H9 (cell line): Measurements from ENCODE around the gene MDFIC. TPM values are rescaled to one million over a fixed set of nuclear protein-coding genes. Genes with fewer than 3 reads are reported as not detected.

Source experiments
- DNase-seq: peaks from one replicate; pipeline ENCODE4 v3.0.0-alpha.2; 2017
- H2AFZ ChIP-seq: one replicate; pipeline ENCODE4 v1.6.1; 2013; ENCODE audit warnings: mild to moderate bottlenecking, low read length, control low read depth, moderate library complexity
- H2AK5ac ChIP-seq: 2 replicates; pipeline ENCODE4 v1.6.1; 2013; ENCODE audit warnings: low read length, control low read depth, mixed read lengths; ENCODE audit not compliant: insufficient read length
- H2BK120ac ChIP-seq: one replicate; pipeline ENCODE4 v1.6.1; 2013; ENCODE audit warnings: low read depth, mild to moderate bottlenecking, low read length, control low read depth, inconsistent platforms; ENCODE audit not compliant: poor library complexity, severe bottlenecking
- H2BK12ac ChIP-seq: 2 replicates; pipeline ENCODE4 v1.6.1; 2013; ENCODE audit warnings: low read length, control low read depth, mixed read lengths, low read depth; ENCODE audit not compliant: insufficient read length
- H2BK15ac ChIP-seq: 2 replicates; pipeline ENCODE4 v1.6.1; 2013; ENCODE audit warnings: low read depth, low read length, control low read depth
- H2BK20ac ChIP-seq: one replicate; pipeline ENCODE4 v1.6.1; 2013; ENCODE audit warnings: low read depth, mild to moderate bottlenecking, low read length, control low read depth, inconsistent platforms; ENCODE audit not compliant: poor library complexity, severe bottlenecking
- H2BK5ac ChIP-seq: 2 replicates; pipeline ENCODE4 v1.6.1; 2013; ENCODE audit warnings: low read length, control low read depth, mixed read lengths; ENCODE audit not compliant: insufficient read length
- H3K14ac ChIP-seq: 2 replicates; pipeline ENCODE4 v1.6.1; 2013; ENCODE audit warnings: low read length, control low read depth; ENCODE audit not compliant: insufficient read depth
- H3K18ac ChIP-seq: 2 replicates; pipeline ENCODE4 v1.6.1; 2013; ENCODE audit warnings: low read depth, mild to moderate bottlenecking, mixed read lengths, low read length, control low read depth; ENCODE audit not compliant: insufficient read length
- H3K23ac ChIP-seq: 2 replicates; pipeline ENCODE4 v1.6.1; 2013; ENCODE audit warnings: low read length, control low read depth, mixed read lengths, low read depth; ENCODE audit not compliant: insufficient read length
- H3K23me2 ChIP-seq: 2 replicates; pipeline ENCODE4 v1.6.1; 2013; ENCODE audit warnings: low read depth, mild to moderate bottlenecking, mixed read lengths, low read length, control low read depth; ENCODE audit not compliant: insufficient read length, poor library complexity, severe bottlenecking
- H3K27ac ChIP-seq: 2 replicates; pipeline ENCODE4 v1.5.1; 2013; ENCODE audit warnings: low read length, control low read depth, mixed read lengths, low read depth; ENCODE audit not compliant: insufficient read length
- H3K27me3 ChIP-seq: 2 replicates; pipeline ENCODE4 v1.6.1; 2013; ENCODE audit warnings: low read length, control low read depth, inconsistent platforms; ENCODE audit not compliant: insufficient read depth
- H3K4ac ChIP-seq: 2 replicates; pipeline ENCODE4 v1.6.1; 2013; ENCODE audit warnings: low read depth, mild to moderate bottlenecking, control low read depth, inconsistent platforms, low read length, moderate library complexity
- H3K4me1 ChIP-seq: 2 replicates; pipeline ENCODE4 v1.6.1; 2013; ENCODE audit warnings: low read length, control low read depth, inconsistent platforms; ENCODE audit not compliant: insufficient read depth
- H3K4me2 ChIP-seq: 2 replicates; pipeline ENCODE4 v1.6.1; 2013; ENCODE audit warnings: low read length, control low read depth, mixed read lengths; ENCODE audit not compliant: insufficient read length, insufficient read depth
- H3K56ac ChIP-seq: 2 replicates; pipeline ENCODE4 v1.6.1; 2013; ENCODE audit warnings: low read depth, mild to moderate bottlenecking, mixed read lengths, low read length, control low read depth; ENCODE audit not compliant: insufficient read length
- H3K79me1 ChIP-seq: 2 replicates; pipeline ENCODE4 v1.6.1; 2013; ENCODE audit warnings: low read depth, mild to moderate bottlenecking, moderate library complexity, low read length, control low read depth, inconsistent platforms; ENCODE audit not compliant: insufficient read depth, poor library complexity, severe bottlenecking
- H3K79me2 ChIP-seq: 2 replicates; pipeline ENCODE4 v1.6.1; 2013; ENCODE audit warnings: low read length, control low read depth, inconsistent platforms; ENCODE audit not compliant: insufficient read depth
- H3K9ac ChIP-seq: 2 replicates; pipeline ENCODE4 v1.6.1; 2013; ENCODE audit warnings: low read length, control low read depth, mixed read lengths; ENCODE audit not compliant: insufficient read length; ENCODE audit errors: extremely low read depth
- H3K9me3 ChIP-seq: one replicate; pipeline ENCODE4 v1.6.1; 2013; ENCODE audit warnings: low read depth, low read length, inconsistent platforms; ENCODE audit not compliant: control insufficient read depth
- H3T11ph ChIP-seq: one replicate; pipeline ENCODE4 v1.6.1; 2013; ENCODE audit warnings: mild to moderate bottlenecking, low read length, control low read depth, inconsistent platforms
- H4K20me1 ChIP-seq: one replicate; pipeline ENCODE4 v1.6.1; 2013; ENCODE audit not compliant: control insufficient read depth, insufficient read length, insufficient read depth
- H4K5ac ChIP-seq: 2 replicates; pipeline ENCODE4 v1.6.1; 2013; ENCODE audit warnings: low read depth, mild to moderate bottlenecking, mixed read lengths, low read length, control low read depth; ENCODE audit not compliant: insufficient read length
- H4K8ac ChIP-seq: replicated peaks from 2 replicates; pipeline ENCODE4 v1.6.1; 2013; ENCODE audit warnings: low read length, control low read depth, mixed read lengths, low read depth; ENCODE audit not compliant: insufficient read length
- H4K91ac ChIP-seq: 2 replicates; pipeline ENCODE4 v1.6.1; 2013; ENCODE audit warnings: low read depth, mild to moderate bottlenecking, moderate library complexity, mixed read lengths, low read length, control low read depth; ENCODE audit not compliant: insufficient read length
- H3K27ac Mint-ChIP-seq, 3 experiments: 2 replicates in 2 of 3; 3 replicates in 1 of 3; pipeline ENCODE4 v1.8.0; 2020 to 2021; ENCODE audit warnings: mixed read lengths in 3 of 3, mild to moderate bottlenecking in 1 of 3, moderate library complexity in 1 of 3
- H3K27me3 Mint-ChIP-seq: 2 replicates; pipeline ENCODE4 v1.8.0; 2021; ENCODE audit warnings: low read depth, mild to moderate bottlenecking, moderate library complexity, mixed read lengths
- H3K36me3 Mint-ChIP-seq, 3 experiments: 2 replicates in 2 of 3; 3 replicates in 1 of 3; pipeline ENCODE4 v1.8.0; 2020 to 2021; ENCODE audit warnings: low read depth in 3 of 3, mixed read lengths in 3 of 3; ENCODE audit not compliant: insufficient read depth in 1 of 3
- H3K4me1 Mint-ChIP-seq, 2 experiments: 2 replicates each; pipeline ENCODE4 v1.8.0; 2020; ENCODE audit warnings: mixed read lengths in 2 of 2
- H3K4me3 Mint-ChIP-seq, 2 experiments: 2 replicates in 1 of 2; 3 replicates in 1 of 2; pipeline ENCODE4 v1.8.0; 2020 to 2021; ENCODE audit warnings: mild to moderate bottlenecking in 2 of 2, mixed read lengths in 2 of 2, moderate library complexity in 1 of 2
- H3K9me3 Mint-ChIP-seq, 2 experiments: 2 replicates in 1 of 2; 3 replicates in 1 of 2; pipeline ENCODE4 v1.8.0; 2020; ENCODE audit warnings: mild to moderate bottlenecking in 2 of 2, mixed read lengths in 2 of 2, moderate library complexity in 1 of 2
- WGBS: extraction: QIAGEN DNeasy Blood & Tissue Kit; methylation state at CpG from one replicate; pipeline ENCODE4 v1.1.7; 2013; ENCODE audit warnings: missing lambda C conversion rate, low lambda C conversion rate, mixed read lengths; ENCODE audit not compliant: insufficient read length; ENCODE audit errors: extremely low coverage; 5-methylcytosine and 5-hydroxymethylcytosine counted together
- total RNA-seq: library from RNA; stranded (reverse); gene quantifications from 2 replicates; pipeline ENCODE4 v1.2.1, GENCODE V29; 2021
- TF ChIP-seq, protein P1 (sequence below): fragments of 200-600 bp; sonication (generic); conservative IDR thresholded peaks from 3 replicates; pipeline ENCODE4 v1.8.0; 2021; ENCODE audit warnings: antibody characterized with exemption, mild to moderate bottlenecking

The MDFIC gene
- total RNA-seq, 1 experiment from 2014 or later: 2.0 TPM

DNA sequence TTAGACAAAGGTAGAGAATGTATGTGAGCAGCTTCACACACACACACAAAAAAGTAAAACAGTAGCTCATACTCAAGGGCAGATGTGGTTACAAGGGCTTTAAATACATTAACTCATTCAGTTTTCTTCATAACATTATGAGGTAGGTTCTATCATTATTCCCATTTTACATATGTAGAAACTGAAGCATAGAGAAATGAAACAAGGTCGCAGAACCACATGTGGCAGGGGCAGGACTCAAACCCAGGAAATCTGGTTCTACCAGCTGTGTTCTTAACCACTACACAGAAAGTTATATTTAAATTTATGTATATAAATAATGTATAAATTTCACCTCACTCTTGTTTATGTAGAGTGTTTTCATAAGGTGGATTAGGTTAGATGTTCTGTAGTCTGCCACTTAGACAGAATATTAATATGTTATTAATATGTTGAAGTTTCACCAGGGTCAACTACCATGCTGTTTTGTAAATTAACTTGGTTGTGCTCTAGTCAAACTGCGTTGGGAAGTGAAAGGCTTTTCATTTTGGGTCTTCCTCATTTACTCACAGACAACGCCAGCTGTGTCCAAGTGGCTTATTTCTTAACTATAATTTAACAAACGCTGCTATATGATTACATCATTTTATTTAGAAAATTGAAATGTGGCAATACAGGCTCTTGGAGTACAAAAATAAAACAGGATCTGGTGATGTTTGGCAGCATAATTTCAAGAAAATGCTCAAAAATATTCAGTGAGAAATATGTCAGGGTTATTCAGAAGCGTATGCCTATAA, 138.4 kb downstream of the MDFIC start:
- Histone ChIP-seq H2BK12ac (no peak overlapping the region), H3K23me2 (no peaks in the 10 kb centered on the region), H4K91ac (no peak overlapping the region), H3K9me3 (no peaks in the 10 kb centered on the region), H3K4ac (no peak overlapping the region), H3T11ph (no peak overlapping the region), H2AFZ (no peak overlapping the region), H4K20me1 (no peaks in the 10 kb centered on the region), H3K27ac (no peak overlapping the region), H3K79me2 (no peaks in the 10 kb centered on the region), H3K4me2 (no peak overlapping the region), H3K4me1 (no peaks in the 10 kb centered on the region), H2AK5ac (no peak overlapping the region), H3K56ac (no peak overlapping the region), H2BK20ac (no peak overlapping the region), H3K18ac (no peak overlapping the region), H3K23ac (no peak overlapping the region), H2BK120ac (no peak overlapping the region), H3K79me1 (no peaks in the 10 kb centered on the region), H3K9ac (no peak overlapping the region), H4K5ac (no peak overlapping the region), H3K27me3 (no peaks in the 10 kb centered on the region), H3K14ac (no peak overlapping the region), H4K8ac (no peak overlapping the region), H2BK5ac (no peak overlapping the region), H2BK15ac (no peak overlapping the region)
- Mint-ChIP-seq H3K27ac (no peak overlapping the region), H3K27me3 (no peaks in the 10 kb centered on the region), H3K36me3 (no peaks in the 10 kb centered on the region), H3K4me1 (0 out of 4 replicates have a peak, but pooled peaks cover 0 to 3% of the 10 kb centered on the region in 2 experiments), H3K4me3 (no peak overlapping the region), H3K9me3 (no peaks in the 10 kb centered on the region)
- TF ChIP-seq, protein P1, sequence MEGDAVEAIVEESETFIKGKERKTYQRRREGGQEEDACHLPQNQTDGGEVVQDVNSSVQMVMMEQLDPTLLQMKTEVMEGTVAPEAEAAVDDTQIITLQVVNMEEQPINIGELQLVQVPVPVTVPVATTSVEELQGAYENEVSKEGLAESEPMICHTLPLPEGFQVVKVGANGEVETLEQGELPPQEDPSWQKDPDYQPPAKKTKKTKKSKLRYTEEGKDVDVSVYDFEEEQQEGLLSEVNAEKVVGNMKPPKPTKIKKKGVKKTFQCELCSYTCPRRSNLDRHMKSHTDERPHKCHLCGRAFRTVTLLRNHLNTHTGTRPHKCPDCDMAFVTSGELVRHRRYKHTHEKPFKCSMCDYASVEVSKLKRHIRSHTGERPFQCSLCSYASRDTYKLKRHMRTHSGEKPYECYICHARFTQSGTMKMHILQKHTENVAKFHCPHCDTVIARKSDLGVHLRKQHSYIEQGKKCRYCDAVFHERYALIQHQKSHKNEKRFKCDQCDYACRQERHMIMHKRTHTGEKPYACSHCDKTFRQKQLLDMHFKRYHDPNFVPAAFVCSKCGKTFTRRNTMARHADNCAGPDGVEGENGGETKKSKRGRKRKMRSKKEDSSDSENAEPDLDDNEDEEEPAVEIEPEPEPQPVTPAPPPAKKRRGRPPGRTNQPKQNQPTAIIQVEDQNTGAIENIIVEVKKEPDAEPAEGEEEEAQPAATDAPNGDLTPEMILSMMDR: no peak
- no CpG with 5 or more reads among the region's 5 CpGs for WGBS
- no peak for DNase-seq
